B cell (primary cell): ENCODE measurements around the gene NRXN2. TPM values are rescaled to one million over a fixed set of nuclear protein-coding genes. Genes with fewer than 3 reads are reported as not detected.

Experiments used
- ATAC-seq: fragments of 200-7000 bp; cut with Tn5 transposase; one replicate; pipeline ENCODE4 v1.10.0; 2021; ENCODE audit warnings: low read depth, mild to moderate bottlenecking, moderate number of reproducible peaks, moderate library complexity
- CTCF ChIA-PET: fragments of 350-600 bp; sonication (Branson Sonifier 250); formaldehyde crosslinking; loops from one replicate; lab custom pipeline; 2021; ENCODE audit warnings: antibody characterized with exemption, inconsistent platforms; lab: Charles Lee
- POLR2A ChIA-PET: fragments of 350-600 bp; sonication (Branson Sonifier 250); formaldehyde crosslinking; loops from one replicate; lab custom pipeline; 2021; ENCODE audit warnings: antibody characterized with exemption; lab: Charles Lee
- DNase-seq: peaks from one replicate; pipeline ENCODE4 v3.0.0; 2013
- H2AFZ ChIP-seq: 2 replicates; pipeline ENCODE4 v1.6.1; 2012; ENCODE audit warnings: mild to moderate bottlenecking, low read depth, low read length; ENCODE audit not compliant: insufficient read depth, poor library complexity, severe bottlenecking
- H3K27ac ChIP-seq, 2 donors: 1 replicate in 1 of 2; 2 replicates in 1 of 2; pipeline ENCODE4 v1.5.1; 2012 to 2013; ENCODE audit warnings: low read length in 2 of 2, mild to moderate bottlenecking in 2 of 2, moderate library complexity in 1 of 2
- H3K27me3 ChIP-seq, 4 experiments: fragments of 200-600 bp in 1 of 4; sonication (generic) in 1 of 4; replicated peaks in 1 of 4; 1 replicate in 2 of 4; 2 replicates in 2 of 4; pipeline versions ENCODE4 v1.6.1 to v1.7.0; 2013 to 2016; ENCODE audit warnings: low read length in 3 of 4, mild to moderate bottlenecking in 2 of 4, mixed read lengths in 1 of 4, moderate library complexity in 1 of 4; ENCODE audit not compliant: insufficient read depth in 4 of 4, control insufficient read depth in 3 of 4; ENCODE audit errors: control extremely low read depth in 1 of 4
- H3K36me3 ChIP-seq, 2 experiments: replicated peaks in 1 of 2; 1 replicate in 1 of 2; 2 replicates in 1 of 2; pipeline versions ENCODE4 v1.6.1 to v1.7.1; 2013; ENCODE audit warnings: low read length in 1 of 2; ENCODE audit not compliant: insufficient read depth in 2 of 2, control insufficient read depth in 1 of 2; ENCODE audit errors: control extremely low read depth in 1 of 2, extremely low read depth in 1 of 2
- H3K4me1 ChIP-seq, 2 donors: fragments of 200-600 bp in 1 of 2; sonication (generic) in 1 of 2; 1 replicate in 1 of 2; 2 replicates in 1 of 2; pipeline versions ENCODE4 v1.5.1 to v1.6.1; 2013 to 2017; ENCODE audit warnings: low read length in 2 of 2; ENCODE audit not compliant: control insufficient read depth in 2 of 2, insufficient read depth in 2 of 2
- H3K4me2 ChIP-seq: replicated peaks from 2 replicates; pipeline ENCODE3; 2012; ENCODE audit warnings: mild to moderate bottlenecking, low read depth, low read length; ENCODE audit not compliant: poor library complexity, severe bottlenecking
- H3K4me3 ChIP-seq, 5 experiments: fragments of 200-600 bp in 1 of 5; sonication (generic) in 1 of 5; 1 replicate in 3 of 5; 2 replicates in 2 of 5; pipeline versions ENCODE4 v1.5.1 to v1.7.0; 2011 to 2016; ENCODE audit warnings: low read length in 4 of 5, mild to moderate bottlenecking in 4 of 5, low read depth in 2 of 5, control low read depth in 1 of 5, moderate library complexity in 1 of 5; ENCODE audit not compliant: insufficient read depth in 1 of 5; ENCODE audit errors: control extremely low read depth in 1 of 5, extremely low read depth in 1 of 5
- H3K79me2 ChIP-seq: fragments of 200-600 bp; sonication (generic); one replicate; pipeline ENCODE4 v1.6.0; 2016; ENCODE audit warnings: low read length; ENCODE audit not compliant: control insufficient read depth, insufficient read depth
- H3K9ac ChIP-seq: fragments of 200-600 bp; sonication (generic); 2 replicates; pipeline ENCODE4 v1.6.1; 2017; ENCODE audit warnings: mild to moderate bottlenecking, low read length, moderate library complexity
- H3K9me3 ChIP-seq, 3 donors: one replicate each; pipeline versions ENCODE4 v1.6.1 to v1.7.1; 2013; ENCODE audit warnings: low read length in 2 of 3; ENCODE audit not compliant: control insufficient read depth in 2 of 3, insufficient read depth in 1 of 3; ENCODE audit errors: control extremely low read depth in 1 of 3
- H4K20me1 ChIP-seq: 2 replicates; pipeline ENCODE4 v1.6.0; 2012; ENCODE audit warnings: mild to moderate bottlenecking, low read length; ENCODE audit not compliant: insufficient read depth, control insufficient read depth, poor library complexity, severe bottlenecking
- H3K27ac Mint-ChIP-seq: one replicate; pipeline ENCODE4 v1.8.0; 2021; ENCODE audit warnings: mixed read lengths
- H3K27me3 Mint-ChIP-seq: one replicate; pipeline ENCODE4 v1.8.0; 2021; ENCODE audit warnings: mixed read lengths
- H3K4me1 Mint-ChIP-seq: one replicate; pipeline ENCODE4 v1.8.0; 2021; ENCODE audit warnings: mixed read lengths
- H3K4me3 Mint-ChIP-seq: one replicate; pipeline ENCODE4 v1.8.0; 2021; ENCODE audit warnings: mixed read lengths
- H3K9me3 Mint-ChIP-seq: one replicate; pipeline ENCODE4 v1.8.0; 2022; ENCODE audit warnings: mixed read lengths; ENCODE audit not compliant: insufficient read depth
- EZH2 ChIP-seq: IDR thresholded peaks from 2 replicates; pipeline ENCODE4 v1.6.1; 2012; ENCODE audit warnings: borderline replicate concordance, low read depth, mild to moderate bottlenecking, moderate library complexity, low read length; ENCODE audit not compliant: insufficient read depth, poor library complexity, severe bottlenecking
- WGBS: methylation state at CpG from one replicate; pipeline ENCODE4 v1.1.5; 2013; ENCODE audit warnings: missing lambda C conversion rate; ENCODE audit not compliant: insufficient coverage; 5-methylcytosine and 5-hydroxymethylcytosine counted together
- intact Hi-C: fragments of 100-400 bp; cut with micrococcal nuclease; formaldehyde crosslinking; loops from one replicate; pipeline ENCODE4 v1.10.0; 2022
- polyA plus RNA-seq: library from polyadenylated mRNA; depleted of rRNA; stranded (reverse); fragments of >200 nt; gene quantifications from 2 replicates; pipeline ENCODE4 v1.2.3, GENCODE V29; 2012
- total RNA-seq, 2 donors: library from RNA; stranded (reverse); fragments of 120-200 nt in 1 of 2; gene quantifications; 1 replicate in 1 of 2; 2 replicates in 1 of 2; pipeline versions ENCODE4 v1.2.3 to v1.2.4, GENCODE V29; 2013 to 2022
- TF ChIP-seq, protein P1 (sequence below): fragments of 200-600 bp; IDR thresholded peaks from one replicate; pipeline ENCODE4 v1.8.0; 2022; ENCODE audit warnings: antibody characterized with exemption, mild to moderate bottlenecking

The NRXN2 gene
- total and polyA plus RNA-seq, 2 donors (not counting 1 experiment from before 2014, with no cell fraction given) = 0.01 to 0.52 TPM

DNA sequence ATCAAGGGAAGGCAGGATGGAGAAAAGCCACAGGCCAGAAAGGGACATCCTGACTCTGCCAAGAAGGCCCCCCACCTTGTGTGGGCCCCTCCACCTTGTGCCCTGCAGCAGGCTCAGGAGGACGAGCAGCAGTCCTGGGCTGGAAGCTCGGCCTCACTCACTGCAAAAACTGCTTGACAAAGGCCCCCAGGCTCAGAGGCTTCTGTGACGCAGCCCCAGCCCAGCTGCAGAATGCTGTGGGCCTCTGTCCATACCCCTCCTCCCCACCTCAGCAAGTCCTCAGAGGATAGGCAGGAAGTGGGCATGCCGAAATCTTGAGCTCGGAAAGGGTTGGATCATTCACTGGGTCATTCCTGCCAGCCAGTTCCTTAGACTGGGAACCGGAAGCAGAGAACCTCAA lies 61.9 kb downstream of the NRXN2 start:
- Histone ChIP-seq H3K79me2 (no peaks in the 10 kb centered on the region), H3K9ac (no peak overlapping the region), H3K4me2 (no peak overlapping the region), H3K9me3 (no peaks in the 10 kb centered on the region), H3K4me3 (no peak overlapping the region), H3K27ac (no peak overlapping the region), H4K20me1 (no peaks in the 10 kb centered on the region), H3K4me1 (peaks cover 0 to under 1% of the 10 kb centered on the region in 2 donors), H3K27me3 (peaks cover 0 to 3% (median 0%) of the 10 kb centered on the region in 4 experiments), H2AFZ (no peak overlapping the region), H3K36me3 (no peaks in the 10 kb centered on the region)
- WGBS = 78% methylated on average over 6 of the region's 6 CpGs
- DNase-seq (no peak), ATAC-seq (no peak)
- Mint-ChIP-seq H3K27me3 (peaks cover 10% of the 10 kb centered on the region), H3K4me3 (no peak overlapping the region), H3K4me1 (peaks cover 2% of the 10 kb centered on the region), H3K9me3 (no peaks in the 10 kb centered on the region), H3K27ac (no peak overlapping the region)
- ChIA-PET POLR2A (no interaction called here), CTCF (interaction anchor here (1.2 kb wide), 1 partner anchor 28 kb away, joined by 3 read pairs; no protein-coding TSS in a partner anchor)
- intact Hi-C loops = no loop called here
- TF ChIP-seq EZH2 = no peak
- TF ChIP-seq, protein P1, sequence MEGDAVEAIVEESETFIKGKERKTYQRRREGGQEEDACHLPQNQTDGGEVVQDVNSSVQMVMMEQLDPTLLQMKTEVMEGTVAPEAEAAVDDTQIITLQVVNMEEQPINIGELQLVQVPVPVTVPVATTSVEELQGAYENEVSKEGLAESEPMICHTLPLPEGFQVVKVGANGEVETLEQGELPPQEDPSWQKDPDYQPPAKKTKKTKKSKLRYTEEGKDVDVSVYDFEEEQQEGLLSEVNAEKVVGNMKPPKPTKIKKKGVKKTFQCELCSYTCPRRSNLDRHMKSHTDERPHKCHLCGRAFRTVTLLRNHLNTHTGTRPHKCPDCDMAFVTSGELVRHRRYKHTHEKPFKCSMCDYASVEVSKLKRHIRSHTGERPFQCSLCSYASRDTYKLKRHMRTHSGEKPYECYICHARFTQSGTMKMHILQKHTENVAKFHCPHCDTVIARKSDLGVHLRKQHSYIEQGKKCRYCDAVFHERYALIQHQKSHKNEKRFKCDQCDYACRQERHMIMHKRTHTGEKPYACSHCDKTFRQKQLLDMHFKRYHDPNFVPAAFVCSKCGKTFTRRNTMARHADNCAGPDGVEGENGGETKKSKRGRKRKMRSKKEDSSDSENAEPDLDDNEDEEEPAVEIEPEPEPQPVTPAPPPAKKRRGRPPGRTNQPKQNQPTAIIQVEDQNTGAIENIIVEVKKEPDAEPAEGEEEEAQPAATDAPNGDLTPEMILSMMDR = no peak

DNA sequence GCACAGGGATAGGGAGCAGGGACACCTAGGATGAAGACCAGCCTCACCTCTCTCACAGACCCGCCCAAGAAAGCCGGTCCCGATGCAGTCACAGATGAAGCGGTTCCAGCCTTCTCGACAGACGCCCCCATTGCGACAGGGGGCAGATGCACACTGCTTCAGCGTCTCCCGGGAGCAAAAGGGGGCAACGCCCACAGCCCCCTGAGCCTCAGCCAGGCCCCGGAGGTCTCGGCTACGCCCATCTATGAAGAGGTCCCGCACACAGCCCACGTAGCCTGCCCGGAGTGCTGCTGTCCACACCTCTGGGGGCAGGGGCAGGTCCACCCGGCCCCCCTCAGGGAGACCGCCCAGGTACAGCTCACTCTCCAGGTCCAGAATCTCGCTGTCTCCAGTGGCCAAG lies 62.3 kb downstream of the NRXN2 start:
- ATAC-seq = no peak
- Histone ChIP-seq H2AFZ (no peak overlapping the region), H4K20me1 (no peaks in the 10 kb centered on the region), H3K4me2 (no peak overlapping the region), H3K36me3 (no peaks in the 10 kb centered on the region), H3K27ac (no peak overlapping the region), H3K27me3 (peaks cover 0 to 3% (median 0%) of the 10 kb centered on the region in 4 experiments), H3K9me3 (no peaks in the 10 kb centered on the region), H3K79me2 (no peaks in the 10 kb centered on the region), H3K4me1 (peaks cover 3 to 5% of the 10 kb centered on the region in 2 donors), H3K4me3 (no peak overlapping the region), H3K9ac (no peak overlapping the region)
- intact Hi-C loops = no loop called here
- no peak for DNase-seq
- peaks cover 5% of the 10 kb centered on the region for H3K4me1 Mint-ChIP-seq
- no peak for TF ChIP-seq EZH2
- TF ChIP-seq, protein P1 = no peak
- CTCF ChIA-PET = interaction anchor here (2.0 kb wide), 1 partner anchor 29 kb away, joined by 6 read pairs; no protein-coding TSS in a partner anchor
- POLR2A ChIA-PET = no interaction called here
- H3K9me3 Mint-ChIP-seq = no peaks in the 10 kb centered on the region
- 95% methylated on average over 19 of the region's 19 CpGs for WGBS
- no peak overlapping the region for H3K4me3 Mint-ChIP-seq
- H3K27me3 Mint-ChIP-seq = peaks cover 10% of the 10 kb centered on the region
- no peak overlapping the region for H3K27ac Mint-ChIP-seq
